ENCODE measurements around the gene GALNT18.

GALNT18 gene

DNA sequence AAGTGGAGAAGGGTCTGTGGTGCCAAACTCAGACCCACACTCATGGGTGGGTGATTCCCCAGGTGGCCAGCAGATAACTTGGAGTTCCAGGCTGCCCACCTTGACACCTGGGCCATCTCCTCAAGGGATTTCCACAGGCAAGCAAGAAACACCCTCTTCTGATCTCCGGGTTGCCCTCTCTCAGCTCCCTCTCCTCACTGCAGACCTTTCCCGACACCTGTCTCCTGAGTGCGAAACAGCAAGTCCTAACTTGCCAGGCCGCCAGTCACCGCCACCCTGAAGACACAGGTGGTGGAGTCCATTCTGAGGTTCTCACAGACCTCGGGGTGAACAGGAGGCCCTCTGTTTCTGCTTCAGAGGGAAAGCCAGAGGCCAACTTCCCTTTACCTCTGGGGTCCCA, 16.6 kb downstream of the GALNT18 start:
- POLR2A ChIA-PET, result no interaction called here

DNA sequence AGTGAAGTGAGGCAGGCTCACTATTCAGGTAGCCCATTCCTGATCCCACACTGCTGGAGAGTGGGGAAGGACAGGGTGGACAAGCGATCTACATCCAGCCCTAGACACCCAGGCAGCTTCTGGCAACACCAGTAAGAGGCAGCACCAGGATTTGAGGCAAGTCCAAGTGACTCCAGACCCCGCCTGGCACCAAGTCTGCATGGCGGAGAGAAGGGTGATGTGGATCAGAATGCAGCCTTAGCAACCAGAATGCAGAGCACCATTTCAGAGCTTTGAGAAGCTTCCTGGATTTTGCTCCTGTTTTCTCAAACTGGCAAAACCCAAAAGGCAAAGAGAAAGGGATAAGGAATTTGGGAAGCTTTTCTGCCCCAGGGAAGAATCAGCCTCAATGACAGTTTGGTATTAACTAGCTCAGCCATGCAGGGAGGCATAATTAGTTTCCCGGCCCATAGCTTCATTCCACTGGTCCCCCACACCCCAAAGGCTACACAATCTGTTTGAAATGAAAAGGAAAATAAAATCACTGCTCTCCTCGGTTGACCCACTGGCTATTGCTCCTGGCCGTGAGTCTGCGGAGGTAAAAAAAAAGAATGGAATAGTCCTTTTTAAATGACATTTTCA, 17.3 kb downstream of the GALNT18 start:
- CTCF ChIA-PET, result interaction anchor here (1.0 kb wide), 1 partner anchor 440 kb away, joined by 4 read pairs; no protein-coding TSS in a partner anchor
- Histone ChIP-seq H3K36me3 (ENCODE audit: control insufficient read depth in 2 of 2, insufficient read depth in 1 of 2, low read length in 2 of 2) (no peaks in the 10 kb centered on the region), H3K4me3 (ENCODE audit: low read depth, low read length) (no peak overlapping the region), H3K27ac (ENCODE audit: extremely low read depth, low read depth, low read length) (no peak overlapping the region), H3K4me1 (ENCODE audit: control insufficient read depth, insufficient read depth, low read length) (peaks cover 3% of the 10 kb centered on the region; the same call in 1 of the 2 replicates), H3K9me3 (ENCODE audit: control insufficient read depth, insufficient read depth, low read depth, low read length) (no peaks in the 10 kb centered on the region)
- POLR2A ChIA-PET, result no interaction called here
- no peak for TF ChIP-seq MZF1 (tag by site-specific recombination; IDR thresholded peaks at IDR 0.05; ENCODE audit: borderline replicate concordance)
- TF ChIP-seq, protein P1, sequence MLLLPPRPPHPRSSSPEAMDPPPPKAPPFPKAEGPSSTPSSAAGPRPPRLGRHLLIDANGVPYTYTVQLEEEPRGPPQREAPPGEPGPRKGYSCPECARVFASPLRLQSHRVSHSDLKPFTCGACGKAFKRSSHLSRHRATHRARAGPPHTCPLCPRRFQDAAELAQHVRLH (tag by site-specific recombination; IDR thresholded peaks at IDR 0.05), result no peak
- TF ChIP-seq ZNF175 (tag by site-specific recombination; IDR thresholded peaks at IDR 0.05), result no peak
- no peak for TF ChIP-seq KLF16 (tag by site-specific recombination; IDR thresholded peaks at IDR 0.05)

More for the DNA sequence above, 16.6 kb downstream of the GALNT18 start:
- Histone ChIP-seq H3K4me3 (ENCODE audit: low read depth, low read length) (no peak overlapping the region), H3K27ac (ENCODE audit: extremely low read depth, low read depth, low read length) (no peak overlapping the region), H3K36me3 (ENCODE audit: control insufficient read depth in 2 of 2, insufficient read depth in 1 of 2, low read length in 2 of 2) (no peaks in the 10 kb centered on the region), H3K9me3 (ENCODE audit: control insufficient read depth, insufficient read depth, low read depth, low read length) (no peaks in the 10 kb centered on the region), H3K4me1 (ENCODE audit: control insufficient read depth, insufficient read depth, low read length) (peaks cover 3% of the 10 kb centered on the region; the same call in 1 of the 2 replicates)
- TF ChIP-seq ZNF423 (tag by site-specific recombination; IDR thresholded peaks at IDR 0.05) (no peak), ZNF791 (tag by site-specific recombination; IDR thresholded peaks at IDR 0.05) (no peak), GLIS1 (tag by site-specific recombination; IDR thresholded peaks at IDR 0.05) (no peak), ZNF274 (IDR thresholded peaks at IDR 0.05; ENCODE audit: low read length) (no peak), ZNF274 (tag by site-specific recombination; IDR thresholded peaks at IDR 0.05; ENCODE audit: borderline replicate concordance) (no peak), ZNF792 (tag by site-specific recombination; IDR thresholded peaks at IDR 0.05) (no peak), ZNF248 (tag by site-specific recombination; IDR thresholded peaks at IDR 0.05) (no peak), ZNF37A (tag by site-specific recombination; IDR thresholded peaks at IDR 0.05) (no peak), ZNF292 (tag by site-specific recombination; IDR thresholded peaks at IDR 0.05; ENCODE audit: borderline replicate concordance, low read depth) (no peak), ZBTB7A (tag by site-specific recombination; IDR thresholded peaks at IDR 0.05; ENCODE audit: low read depth) (no peak), ZNF623 (tag by site-specific recombination; IDR thresholded peaks at IDR 0.05) (no peak), ZNF211 (tag by site-specific recombination; IDR thresholded peaks at IDR 0.05; ENCODE audit: low read depth) (no peak), KLF1 (tag by site-specific recombination; IDR thresholded peaks at IDR 0.05) (no peak), CTCF (tag by site-specific recombination; IDR thresholded peaks at IDR 0.05) (no peak), ZBTB8A (tag by site-specific recombination; IDR thresholded peaks at IDR 0.05) (no peak), ZFP3 (tag by site-specific recombination; IDR thresholded peaks at IDR 0.05; ENCODE audit: low read depth) (no peak)
- CTCF ChIA-PET, result interaction anchor here (1.0 kb wide), 1 partner anchor 439 kb away, joined by 4 read pairs; no protein-coding TSS in a partner anchor

- TF ChIP-seq ZBTB1 (tag by site-specific recombination; IDR thresholded peaks at IDR 0.05) (no peak), ZNF548 (tag by site-specific recombination; IDR thresholded peaks at IDR 0.05) (no peak), ZBTB26 (tag by site-specific recombination; optimal IDR thresholded peaks at IDR 0.05) (no peak), ZNF146 (tag by site-specific recombination; IDR thresholded peaks at IDR 0.05) (no peak), BCL11B (tag by site-specific recombination; IDR thresholded peaks at IDR 0.05; ENCODE audit: low read depth) (no peak), ZNF311 (tag by site-specific recombination; IDR thresholded peaks at IDR 0.05; ENCODE audit: borderline replicate concordance) (no peak), KLF1 (tag by site-specific recombination; IDR thresholded peaks at IDR 0.05) (no peak)
- TF ChIP-seq, protein P2, sequence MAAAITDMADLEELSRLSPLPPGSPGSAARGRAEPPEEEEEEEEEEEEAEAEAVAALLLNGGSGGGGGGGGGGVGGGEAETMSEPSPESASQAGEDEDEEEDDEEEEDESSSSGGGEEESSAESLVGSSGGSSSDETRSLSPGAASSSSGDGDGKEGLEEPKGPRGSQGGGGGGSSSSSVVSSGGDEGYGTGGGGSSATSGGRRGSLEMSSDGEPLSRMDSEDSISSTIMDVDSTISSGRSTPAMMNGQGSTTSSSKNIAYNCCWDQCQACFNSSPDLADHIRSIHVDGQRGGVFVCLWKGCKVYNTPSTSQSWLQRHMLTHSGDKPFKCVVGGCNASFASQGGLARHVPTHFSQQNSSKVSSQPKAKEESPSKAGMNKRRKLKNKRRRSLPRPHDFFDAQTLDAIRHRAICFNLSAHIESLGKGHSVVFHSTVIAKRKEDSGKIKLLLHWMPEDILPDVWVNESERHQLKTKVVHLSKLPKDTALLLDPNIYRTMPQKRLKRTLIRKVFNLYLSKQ (tag by site-specific recombination; IDR thresholded peaks at IDR 0.05; ENCODE audit: borderline replicate concordance), result no peak
- POLR2A ChIA-PET, result no interaction called here
Measured at GRCh38 chr11:11602011-11602410, 19.8 kb downstream of the GALNT18 start.

More at GRCh38 chr11:11602011-11602410, 19.8 kb downstream of the GALNT18 start:
- Histone ChIP-seq H3K4me1 (ENCODE audit: control insufficient read depth, insufficient read depth, low read length) (no peaks in the 10 kb centered on the region), H3K4me3 (ENCODE audit: low read depth, low read length) (no peak overlapping the region), H3K9me3 (ENCODE audit: control insufficient read depth, insufficient read depth, low read depth, low read length) (no peaks in the 10 kb centered on the region), H3K27ac (ENCODE audit: extremely low read depth, low read depth, low read length) (no peak overlapping the region), H3K36me3 (ENCODE audit: control insufficient read depth in 2 of 2, insufficient read depth in 1 of 2, low read length in 2 of 2) (no peaks in the 10 kb centered on the region)
- CTCF ChIA-PET, result interaction anchor here (0.6 to 1.1 kb wide), 2 partner anchors 13 to 223 kb away, joined by 3 to 4 read pairs; no protein-coding TSS in a partner anchor
